Endothelial cell of umbilical vein (primary cell): ENCODE data around the gene LRP10. TPM values are rescaled to one million over a fixed set of nuclear protein-coding genes. Genes with fewer than 3 reads are reported as not detected.

Experiments used
- BruUV-seq: library from RNA; stranded (reverse); fragments of 400-500 nt; replicated peaks from 2 replicates; lab custom pipeline; 2021; lab: Mats Ljungman, UMichigan
- CTCF ChIA-PET: fragments of 300-600, 350-600 bp; sonication (Branson Sonifier 250); formaldehyde crosslinking; loops from one replicate; lab custom pipeline; 2021; ENCODE audit warnings: antibody characterized with exemption, inconsistent platforms; lab: Charles Lee
- POLR2A ChIA-PET: fragments of 300-600, 350-600 bp; sonication (Branson Sonifier 250); formaldehyde crosslinking; loops from one replicate; lab custom pipeline; 2021; ENCODE audit warnings: antibody characterized with exemption, inconsistent platforms; lab: Charles Lee
- DNase-seq: peaks from one replicate; pipeline ENCODE4 v3.0.0-alpha.2; 2011; ENCODE audit warnings: low read depth, low spot score
- FAIRE-seq: peaks from 2 replicates; lab custom pipeline; 2011; peaks lifted over from hg19 to GRCh38; lab: Jason Lieb, UNC
- H2AFZ ChIP-seq: 2 replicates; pipeline ENCODE4 v1.6.0; 2012; ENCODE audit warnings: low read depth, low read length, control low read depth, inconsistent platforms
- H3K27ac ChIP-seq: 2 replicates; pipeline ENCODE4 v1.5.1; 2011; ENCODE audit warnings: low read depth, mild to moderate bottlenecking, control low read depth, low read length, moderate library complexity; ENCODE audit not compliant: insufficient read depth
- H3K27me3 ChIP-seq, 2 experiments: 2 replicates each; pipeline versions ENCODE4 v1.6.0 to v1.6.1; 2011; ENCODE audit warnings: low read length in 2 of 2, mixed read lengths in 1 of 2; ENCODE audit not compliant: control insufficient read depth in 2 of 2, insufficient read depth in 2 of 2
- H3K36me3 ChIP-seq, 2 experiments: 2 replicates in 1 of 2; 3 replicates in 1 of 2; pipeline ENCODE4 v1.5.1; 2011; ENCODE audit warnings: low read length in 2 of 2, mild to moderate bottlenecking in 1 of 2, moderate library complexity in 1 of 2; ENCODE audit not compliant: control insufficient read depth in 2 of 2, insufficient read depth in 2 of 2; ENCODE audit errors: extremely low read depth in 1 of 2
- H3K4me1 ChIP-seq: 3 replicates; pipeline ENCODE4 v1.5.1; 2011; ENCODE audit warnings: mild to moderate bottlenecking, low read length; ENCODE audit not compliant: control insufficient read depth, insufficient read depth; ENCODE audit errors: extremely low read depth
- H3K4me2 ChIP-seq: 2 replicates; pipeline ENCODE4 v1.6.1; 2011; ENCODE audit warnings: low read length, control low read depth, mixed read lengths; ENCODE audit not compliant: insufficient read depth
- H3K4me3 ChIP-seq, 3 experiments: fragments of 200-600 bp in 1 of 3; sonication (generic), shearing (Covaris generic) in 1 of 3; replicated peaks in 1 of 3; 2 replicates each; pipeline ENCODE4 v1.5.1; 2011 to 2016; ENCODE audit warnings: control low read depth in 3 of 3, low read length in 3 of 3, mild to moderate bottlenecking in 2 of 3, inconsistent platforms in 1 of 3, low read depth in 1 of 3, moderate library complexity in 1 of 3; ENCODE audit not compliant: insufficient read depth in 1 of 3
- H3K79me2 ChIP-seq: 2 replicates; pipeline ENCODE4 v1.6.0; 2012; ENCODE audit warnings: low read length, inconsistent platforms; ENCODE audit not compliant: control insufficient read depth, insufficient read depth
- H3K9ac ChIP-seq: replicated peaks from 2 replicates; pipeline ENCODE3; 2011; ENCODE audit warnings: low read length, control low read depth; ENCODE audit not compliant: insufficient read depth; ENCODE audit errors: extremely low read depth
- H3K9me1 ChIP-seq: replicated peaks from 3 replicates; pipeline ENCODE4 v1.6.0; 2011; ENCODE audit warnings: mild to moderate bottlenecking, low read length; ENCODE audit not compliant: control insufficient read depth, insufficient read depth; ENCODE audit errors: extremely low read depth
- H3K9me3 ChIP-seq: replicated peaks from 2 replicates; pipeline ENCODE4 v1.5.1; 2012; ENCODE audit warnings: low read length, inconsistent platforms; ENCODE audit not compliant: control insufficient read depth, insufficient read depth
- H4K20me1 ChIP-seq: replicated peaks from 2 replicates; pipeline ENCODE3; 2011; ENCODE audit warnings: mild to moderate bottlenecking, low read length; ENCODE audit not compliant: control insufficient read depth, insufficient read depth; ENCODE audit errors: extremely low read depth
- CTCF ChIP-seq, 2 donors: IDR thresholded peaks; 1 replicate in 1 of 2; 2 replicates in 1 of 2; pipeline ENCODE4 v1.5.1; 2011; ENCODE audit warnings: low read length in 2 of 2, mild to moderate bottlenecking in 2 of 2, moderate library complexity in 2 of 2, control low read depth in 1 of 2, inconsistent platforms in 1 of 2, low read depth in 1 of 2; ENCODE audit not compliant: insufficient read depth in 1 of 2; ENCODE audit errors: extremely low read depth in 1 of 2
- EZH2 ChIP-seq: IDR thresholded peaks from 2 replicates; pipeline ENCODE4 v1.6.1; 2012; ENCODE audit warnings: borderline replicate concordance, low read depth, mild to moderate bottlenecking, moderate library complexity, low read length, inconsistent platforms; ENCODE audit not compliant: severe bottlenecking
- FOS ChIP-seq: IDR thresholded peaks from 2 replicates; pipeline ENCODE4 v1.6.1; 2011; ENCODE audit warnings: mild to moderate bottlenecking, low read length, moderate library complexity, borderline replicate concordance; ENCODE audit not compliant: insufficient read depth
- GATA2 ChIP-seq: IDR thresholded peaks from 2 replicates; pipeline ENCODE4 v1.7.0; 2011; ENCODE audit warnings: low read depth, mild to moderate bottlenecking, moderate library complexity, mixed read lengths, low read length; ENCODE audit not compliant: insufficient read length, insufficient read depth
- JUN ChIP-seq: IDR thresholded peaks from 2 replicates; pipeline ENCODE4 v1.6.1; 2011; ENCODE audit warnings: borderline replicate concordance, low read depth; ENCODE audit not compliant: insufficient read length, insufficient read depth
- MAX ChIP-seq: IDR thresholded peaks from 2 replicates; pipeline ENCODE4 v1.6.1; 2011; ENCODE audit not compliant: insufficient read depth, insufficient read length
- MYC ChIP-seq: IDR thresholded peaks from one replicate; pipeline ENCODE4 v1.6.1; 2011; ENCODE audit warnings: mild to moderate bottlenecking, low read depth, low read length
- POLR2A ChIP-seq: IDR thresholded peaks from 2 replicates; pipeline ENCODE4 v1.6.1; 2012; ENCODE audit warnings: low read depth, mild to moderate bottlenecking, control low read depth, low read length
- POLR2AphosphoS5 ChIP-seq: IDR thresholded peaks from 2 replicates; pipeline ENCODE4 v1.6.1; 2012; ENCODE audit warnings: low read depth, mild to moderate bottlenecking, control low read depth, low read length, moderate library complexity; ENCODE audit not compliant: insufficient read depth
- dilution Hi-C: fragments of 300-500 bp; cut with MboI; formaldehyde crosslinking; loops from one replicate; pipeline ENCODE4 v1.15.0; 2019; ENCODE audit warnings: low sequenced_read_pairs; ENCODE audit not compliant: extremely low pct_ligation_motif_present
- intact Hi-C: fragments of 100-400 bp; cut with micrococcal nuclease; formaldehyde crosslinking; loops from one replicate; pipeline ENCODE4 v1.10.0; 2022
- polyA plus RNA-seq, 4 experiments: library from polyadenylated mRNA; depleted of rRNA in 3 of 4; stranded (reverse) in 3 of 4; unstranded in 1 of 4; fragments of >200 nt; gene quantifications; 2 replicates each; pipeline versions ENCODE4 v1.2.1 to v1.2.3, GENCODE V29; 2011 to 2012; ENCODE audit warnings: missing spikeins in 1 of 4
- total RNA-seq: library from RNA; stranded (reverse); gene quantifications from 2 replicates; pipeline ENCODE4 v1.2.3, GENCODE V29; 2021

LRP10 gene
- total and polyA plus RNA-seq, 2 donors (not counting 3 experiments of a cell fraction or from before 2014, with no cell fraction given), result 123 to 157 TPM

GRCh38 chr14:22883173-22883976 is 11.8 kb downstream of the LRP10 start, which contains the start of gene REM2:
REM2 (plus strand) TSS chr14:22883222; CDS start chr14:22883288, 66 bp downstream.
- no peak within 1 kb of the TSS for H3K4me2 ChIP-seq
- H3K79me2 ChIP-seq, result no peaks in the 10 kb centered on the region
- dilution Hi-C loops, result no loop called here
- H3K27me3 ChIP-seq, result no peaks in the 10 kb centered on the region
- no peak within 1 kb of the TSS for H3K9ac ChIP-seq
- no peaks in the 10 kb centered on the region for H3K4me1 ChIP-seq
- H4K20me1 ChIP-seq, result no peaks in the 10 kb centered on the region
- DNase-seq, result no peak
- no peaks in the 10 kb centered on the region for H3K9me1 ChIP-seq
- no peak within 1 kb of the TSS for H3K4me3 ChIP-seq
- H3K36me3 ChIP-seq, result peaks cover 0 to 4% of the 10 kb centered on the region in 2 experiments
- TF ChIP-seq POLR2AphosphoS5 (no peak), MYC (no peak), GATA2 (no peak), EZH2 (no peak), CTCF (IDR thresholded peaks at IDR 0.05; ENCODE audit: extremely low read depth in 1 of 2, insufficient read depth in 1 of 2, low read depth in 1 of 2, low read length in 2 of 2) (no peak), FOS (no peak), MAX (no peak), POLR2A (no peak), JUN (no peak)
- ChIA-PET CTCF (interaction anchor here (0.9 to 11.4 kb wide), 5 partner anchors 10 to 324 kb away, joined by 3 to 80 read pairs (median 14); partner anchors contain the start of gene LRP10), POLR2A (interaction anchor here (1.4 kb wide), 1 partner anchor 61 kb away, joined by 3 read pairs; no protein-coding TSS in a partner anchor)
- intact Hi-C loops, result no loop called here
- no peak within 1 kb of the TSS for H3K27ac ChIP-seq
- no peak for FAIRE-seq
- no peak within 1 kb of the TSS for H2AFZ ChIP-seq
- H3K9me3 ChIP-seq, result no peaks in the 10 kb centered on the region
- no TSS peak for BruUV-seq
